Activated CD4-positive, alpha-beta T cell treated with anti-CD3 and anti-CD28 coated beads for 4 hours (primary cell): ENCODE data around the gene AKAP12.

Experiments used
- DNase-seq, 2 donors: peaks; one replicate each; pipeline ENCODE4 v3.0.0-alpha.2; 2020

AKAP12 gene

GRCh38 chr6:151239603-151240035, at the start of gene AKAP12:
Gene AKAP12 (plus strand): TSS chr6:151239967. CDS start chr6:151240563, 596 bp downstream.
- no peak for DNase-seq

GRCh38 chr6:151191527-151191926, 48.2 kb upstream of the AKAP12 start:
- no peak for DNase-seq

GRCh38 chr6:151196555-151196954, 43.2 kb upstream of the AKAP12 start:
- no peak for DNase-seq

GRCh38 chr6:151197556-151197955, 42.2 kb upstream of the AKAP12 start:
- DNase-seq = no peak

GRCh38 chr6:151199991-151200390, 39.8 kb upstream of the AKAP12 start:
- DNase-seq = no peak

GRCh38 chr6:151205721-151206600, 33.8 kb upstream of the AKAP12 start:
- DNase-seq = no peak

- no peak for DNase-seq
These were observed 32.1 kb upstream of the AKAP12 start for GRCh38 chr6:151207674-151208073.

- DNase-seq = no peak
These were observed 30.5 kb upstream of the AKAP12 start for GRCh38 chr6:151209071-151209831.

GRCh38 chr6:151211075-151211474, 28.7 kb upstream of the AKAP12 start:
- DNase-seq = no peak

- no peak for DNase-seq
These were observed 26.4 kb upstream of the AKAP12 start for GRCh38 chr6:151213352-151213751.

- no peak for DNase-seq
These were observed 23.8 kb upstream of the AKAP12 start for GRCh38 chr6:151215999-151216398.

GRCh38 chr6:151216804-151217203, 23.0 kb upstream of the AKAP12 start:
- no peak for DNase-seq

- DNase-seq = no peak
These were observed 20.6 kb upstream of the AKAP12 start for GRCh38 chr6:151219192-151219591.

- no peak for DNase-seq
These were observed 15.7 kb upstream of the AKAP12 start for GRCh38 chr6:151224076-151224475.

- no peak for DNase-seq
These were observed 13.8 kb upstream of the AKAP12 start for GRCh38 chr6:151225919-151226318.

- no peak for DNase-seq
These were observed 10.9 kb upstream of the AKAP12 start for GRCh38 chr6:151228788-151229400.

GRCh38 chr6:151229401-151230276, 10.1 kb upstream of the AKAP12 start:
- DNase-seq = peak in 1 of 2 donors; percentile 2

GRCh38 chr6:151230277-151230577, 9.5 kb upstream of the AKAP12 start:
- no peak for DNase-seq

GRCh38 chr6:151232899-151233298, 6.9 kb upstream of the AKAP12 start:
- no peak for DNase-seq

- DNase-seq = no peak
These were observed 6.0 kb upstream of the AKAP12 start for GRCh38 chr6:151233731-151234130.

- DNase-seq = no peak
These were observed 2.9 kb upstream of the AKAP12 start for GRCh38 chr6:151236668-151237401.
